ENCODE measurements around the gene CYLD.

Gene CYLD

DNA sequence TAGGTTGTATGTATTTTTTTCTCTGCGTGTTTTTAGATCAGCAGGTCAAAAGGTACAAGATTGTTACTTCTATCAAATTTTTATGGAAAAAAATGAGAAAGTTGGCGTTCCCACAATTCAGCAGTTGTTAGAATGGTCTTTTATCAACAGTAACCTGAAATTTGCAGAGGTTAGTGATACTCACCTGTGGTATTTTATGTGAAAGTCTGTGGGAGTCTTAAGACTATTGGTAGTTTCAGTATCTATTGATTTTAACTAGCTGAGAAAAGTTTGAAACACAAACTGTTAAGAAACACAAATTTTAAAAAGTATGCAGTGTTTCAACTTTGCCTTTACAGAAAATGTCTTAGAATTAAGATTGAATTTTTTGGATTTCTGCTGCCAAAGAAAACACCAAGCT lies 49.6 kb downstream of the CYLD start:
- no peak overlapping the region for H3K4me3 ChIP-seq (ENCODE audit: low read depth, low read length, poor library complexity, severe bottlenecking)
- H3K79me2 ChIP-seq (ENCODE audit: insufficient read depth, low read length), result no peaks in the 10 kb centered on the region
- H3K36me3 ChIP-seq (ENCODE audit: insufficient read depth, low read length), result peaks cover 24% of the 10 kb centered on the region
- no peaks in the 10 kb centered on the region for H3K9me2 ChIP-seq (ENCODE audit: low read depth, low read length)
- no peaks in the 10 kb centered on the region; the same call in 1 of the 2 replicates for H3F3A ChIP-seq (ENCODE audit: insufficient read depth, low read length)
- H3K4me1 ChIP-seq (ENCODE audit: insufficient read depth, low read length, severe bottlenecking), result no peaks in the 10 kb centered on the region
- H2AFZ ChIP-seq (ENCODE audit: low read length), result no peak overlapping the region
- no peak overlapping the region for H3K27ac ChIP-seq (ENCODE audit: low read depth, low read length, poor library complexity, severe bottlenecking)
- H3K9me3 ChIP-seq (ENCODE audit: low read length), result 0 out of 2 replicates have a peak, but pooled peaks cover 10% of the 10 kb centered on the region
- TF ChIP-seq CTCF (IDR thresholded peaks at IDR 0.05; ENCODE audit: low read length) (no peak), EZH2 (IDR thresholded peaks at IDR 0.05; ENCODE audit: borderline replicate concordance, low read length) (no peak)
- H4K20me1 ChIP-seq (ENCODE audit: insufficient read depth, low read length), result no peaks in the 10 kb centered on the region
- H3K27me3 ChIP-seq (ENCODE audit: insufficient read depth, low read length), result no peaks in the 10 kb centered on the region
- no peak overlapping the region for H3K4me2 ChIP-seq (ENCODE audit: low read length)
- no peak overlapping the region for H3K9ac ChIP-seq (ENCODE audit: low read length)

DNA sequence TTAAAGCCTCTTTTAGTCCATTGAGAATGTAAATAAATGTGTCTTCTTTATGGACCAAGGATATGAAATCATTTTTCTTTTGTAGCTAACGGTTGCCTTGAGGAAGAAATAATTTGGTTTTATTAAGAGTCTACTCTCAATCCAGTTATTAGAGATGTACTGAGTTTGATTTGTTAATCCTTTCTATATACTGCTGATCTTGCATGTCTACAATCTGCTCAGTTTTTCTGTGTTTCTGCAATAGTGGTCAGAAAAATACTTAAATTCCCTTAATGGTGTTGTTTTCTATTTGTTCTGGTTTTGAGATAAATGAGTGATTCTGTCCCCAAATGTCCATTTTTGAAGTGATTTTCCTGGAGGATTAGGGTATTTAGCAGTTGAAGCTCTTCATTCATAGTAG lies 54.9 kb downstream of the CYLD start:
- no peaks in the 10 kb centered on the region for H3K27me3 ChIP-seq (ENCODE audit: insufficient read depth, low read length)
- H3K4me2 ChIP-seq (ENCODE audit: low read length), result no peak overlapping the region
- no peaks in the 10 kb centered on the region for H3F3A ChIP-seq (ENCODE audit: insufficient read depth, low read length)
- no peaks in the 10 kb centered on the region for H4K20me1 ChIP-seq (ENCODE audit: insufficient read depth, low read length)
- H3K27ac ChIP-seq (ENCODE audit: low read depth, low read length, poor library complexity, severe bottlenecking), result no peak overlapping the region
- H3K9ac ChIP-seq (ENCODE audit: low read length), result no peak overlapping the region
- no peak overlapping the region for H3K4me3 ChIP-seq (ENCODE audit: low read depth, low read length, poor library complexity, severe bottlenecking)
- no peaks in the 10 kb centered on the region for H3K9me2 ChIP-seq (ENCODE audit: low read depth, low read length)
- no peaks in the 10 kb centered on the region for H3K9me3 ChIP-seq (ENCODE audit: low read length)
- no peaks in the 10 kb centered on the region for H3K79me2 ChIP-seq (ENCODE audit: insufficient read depth, low read length)
- no peak overlapping the region for H2AFZ ChIP-seq (ENCODE audit: low read length)
- no peak for TF ChIP-seq EZH2 (IDR thresholded peaks at IDR 0.05; ENCODE audit: borderline replicate concordance, low read length)
- TF ChIP-seq CTCF (IDR thresholded peaks at IDR 0.05; ENCODE audit: low read length), result no peak
- H3K4me1 ChIP-seq (ENCODE audit: insufficient read depth, low read length, severe bottlenecking), result no peaks in the 10 kb centered on the region
- H3K36me3 ChIP-seq (ENCODE audit: insufficient read depth, low read length), result peaks cover 5% of the 10 kb centered on the region; the same call in 1 of the 2 replicates

- H4K20me1 ChIP-seq (ENCODE audit: insufficient read depth, low read length), result no peaks in the 10 kb centered on the region
- TF ChIP-seq EZH2 (IDR thresholded peaks at IDR 0.05; ENCODE audit: borderline replicate concordance, low read length) (no peak), CTCF (IDR thresholded peaks at IDR 0.05; ENCODE audit: low read length) (no peak)
Measured at GRCh38 chr16:50797456-50797855, 55.6 kb downstream of the CYLD start.

More at GRCh38 chr16:50797456-50797855, 55.6 kb downstream of the CYLD start:
- peaks cover 5% of the 10 kb centered on the region; the same call in 1 of the 2 replicates for H3K36me3 ChIP-seq (ENCODE audit: insufficient read depth, low read length)
- H3K4me3 ChIP-seq (ENCODE audit: low read depth, low read length, poor library complexity, severe bottlenecking), result no peak overlapping the region
- H3K9me3 ChIP-seq (ENCODE audit: low read length), result no peaks in the 10 kb centered on the region
- H2AFZ ChIP-seq (ENCODE audit: low read length), result no peak overlapping the region
- H3K9me2 ChIP-seq (ENCODE audit: low read depth, low read length), result no peaks in the 10 kb centered on the region
- H3K9ac ChIP-seq (ENCODE audit: low read length), result no peak overlapping the region
- H3K27ac ChIP-seq (ENCODE audit: low read depth, low read length, poor library complexity, severe bottlenecking), result no peak overlapping the region
- no peak overlapping the region for H3K4me2 ChIP-seq (ENCODE audit: low read length)
- H3K79me2 ChIP-seq (ENCODE audit: insufficient read depth, low read length), result no peaks in the 10 kb centered on the region
- no peaks in the 10 kb centered on the region for H3K4me1 ChIP-seq (ENCODE audit: insufficient read depth, low read length, severe bottlenecking)
- H3K27me3 ChIP-seq (ENCODE audit: insufficient read depth, low read length), result no peaks in the 10 kb centered on the region
- H3F3A ChIP-seq (ENCODE audit: insufficient read depth, low read length), result no peaks in the 10 kb centered on the region
